Spleen (tissue), 7 donors: Measurements from ENCODE around the gene OR13A1.
"Not testable (repeated sequence)": the region's sequence is repeated elsewhere in the genome, so short reads cannot be mapped to it uniquely, and the experiment has no call there.

Source experiments
- POLR2A ChIP-seq, 3 donors: fragments of 450-650 bp; IDR thresholded peaks; one replicate each; pipeline ENCODE4 v1.5.1; 2017; ENCODE audit warnings: antibody characterized with exemption in 3 of 3, mild to moderate bottlenecking in 1 of 3
- TF ChIP-seq, protein P1 (sequence below), 11 experiments: fragments of 200-600 bp in 7 of 11; fragments of 450-650 bp in 4 of 11; sonication (generic) in 4 of 11; IDR thresholded peaks in 8 of 11; conservative IDR thresholded peaks in 3 of 11; 1 replicate in 7 of 11; 2 replicates in 4 of 11; pipeline versions ENCODE4 v1.4.0 to v1.8.0; 2016 to 2021; ENCODE audit warnings: antibody characterized with exemption in 11 of 11, inconsistent platforms in 4 of 11, mild to moderate bottlenecking in 1 of 11
- donor health status: DM: no; HTN: no; CAD: no; lungs with moderate emphysema.
- donor health status: DM: no; HTN: no; CAD: no.
- donor health status: DM: no; HTN: no; CAD: no.

DNA sequence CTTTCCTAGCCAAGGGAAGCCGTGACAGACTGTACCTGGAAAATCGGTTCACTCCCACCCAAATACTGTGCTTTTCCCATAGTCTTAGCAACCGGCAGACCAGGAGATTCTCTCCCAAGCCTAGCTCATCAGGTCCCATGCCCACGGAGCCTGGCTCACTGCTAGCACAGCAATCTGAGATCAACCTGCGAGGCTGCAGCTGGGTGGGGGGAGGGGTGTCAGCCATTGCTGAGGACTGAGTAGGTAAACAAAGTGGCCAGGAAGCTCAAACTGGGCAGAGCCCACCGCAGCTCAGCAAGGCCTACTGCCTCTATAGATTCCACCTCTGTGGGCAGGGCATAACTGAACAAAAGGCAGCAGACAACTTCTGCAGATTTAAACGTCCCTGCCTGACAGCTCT, 43.6 kb upstream of the OR13A1 start:
- TF ChIP-seq, protein P1, sequence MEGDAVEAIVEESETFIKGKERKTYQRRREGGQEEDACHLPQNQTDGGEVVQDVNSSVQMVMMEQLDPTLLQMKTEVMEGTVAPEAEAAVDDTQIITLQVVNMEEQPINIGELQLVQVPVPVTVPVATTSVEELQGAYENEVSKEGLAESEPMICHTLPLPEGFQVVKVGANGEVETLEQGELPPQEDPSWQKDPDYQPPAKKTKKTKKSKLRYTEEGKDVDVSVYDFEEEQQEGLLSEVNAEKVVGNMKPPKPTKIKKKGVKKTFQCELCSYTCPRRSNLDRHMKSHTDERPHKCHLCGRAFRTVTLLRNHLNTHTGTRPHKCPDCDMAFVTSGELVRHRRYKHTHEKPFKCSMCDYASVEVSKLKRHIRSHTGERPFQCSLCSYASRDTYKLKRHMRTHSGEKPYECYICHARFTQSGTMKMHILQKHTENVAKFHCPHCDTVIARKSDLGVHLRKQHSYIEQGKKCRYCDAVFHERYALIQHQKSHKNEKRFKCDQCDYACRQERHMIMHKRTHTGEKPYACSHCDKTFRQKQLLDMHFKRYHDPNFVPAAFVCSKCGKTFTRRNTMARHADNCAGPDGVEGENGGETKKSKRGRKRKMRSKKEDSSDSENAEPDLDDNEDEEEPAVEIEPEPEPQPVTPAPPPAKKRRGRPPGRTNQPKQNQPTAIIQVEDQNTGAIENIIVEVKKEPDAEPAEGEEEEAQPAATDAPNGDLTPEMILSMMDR (IDR thresholded peaks at IDR 0.05 in 8 of 11, conservative IDR thresholded peaks at IDR 0.05 in 3 of 11), result not testable (repeated sequence)
- TF ChIP-seq POLR2A (IDR thresholded peaks at IDR 0.05), result not testable (repeated sequence)
